Stimulated activated CD4-positive, alpha-beta T cell treated with anti-CD3 and anti-CD28 coated beads, TNF-alpha, amount 100 ng/mL, for 1 hour (primary cell): Measurements from ENCODE around the gene RPS2.
"Not testable (repeated sequence)": the region's sequence is repeated elsewhere in the genome, so short reads cannot be mapped to it uniquely, and the experiment has no call there.

Experiments
- DNase-seq, 3 donors: peaks; one replicate each; pipeline ENCODE4 v3.0.0-alpha.2; 2020; ENCODE audit warnings: low read depth in 3 of 3, low spot score in 1 of 3

RPS2 gene

GRCh38 chr16:1920727-1921171 lies 43.9 kb downstream of the RPS2 start:
- DNase-seq = no peak

DNA sequence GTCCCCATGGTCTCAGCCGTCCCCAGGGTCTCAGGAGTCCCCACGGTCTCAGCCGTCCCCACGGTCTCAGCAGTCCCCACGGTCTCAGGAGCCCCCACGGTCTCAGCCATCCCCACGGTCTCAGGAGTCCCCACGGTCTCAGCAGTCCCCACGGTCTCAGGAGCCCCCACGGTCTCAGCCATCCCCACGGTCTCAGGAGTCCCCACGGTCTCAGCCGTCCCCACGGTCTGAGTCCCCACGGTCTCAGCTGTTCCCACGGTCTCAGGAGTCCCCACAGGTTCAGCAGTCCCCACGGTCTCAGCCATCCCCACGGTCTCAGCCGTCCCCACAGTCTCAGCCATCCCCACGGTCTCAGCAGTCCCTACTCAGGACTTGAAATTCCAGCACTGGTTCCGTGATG lies 44.5 kb downstream of the RPS2 start:
- not testable (repeated sequence) for DNase-seq

- DNase-seq = no peak
These were observed 45.2 kb downstream of the RPS2 start for GRCh38 chr16:1919327-1919998.

DNA sequence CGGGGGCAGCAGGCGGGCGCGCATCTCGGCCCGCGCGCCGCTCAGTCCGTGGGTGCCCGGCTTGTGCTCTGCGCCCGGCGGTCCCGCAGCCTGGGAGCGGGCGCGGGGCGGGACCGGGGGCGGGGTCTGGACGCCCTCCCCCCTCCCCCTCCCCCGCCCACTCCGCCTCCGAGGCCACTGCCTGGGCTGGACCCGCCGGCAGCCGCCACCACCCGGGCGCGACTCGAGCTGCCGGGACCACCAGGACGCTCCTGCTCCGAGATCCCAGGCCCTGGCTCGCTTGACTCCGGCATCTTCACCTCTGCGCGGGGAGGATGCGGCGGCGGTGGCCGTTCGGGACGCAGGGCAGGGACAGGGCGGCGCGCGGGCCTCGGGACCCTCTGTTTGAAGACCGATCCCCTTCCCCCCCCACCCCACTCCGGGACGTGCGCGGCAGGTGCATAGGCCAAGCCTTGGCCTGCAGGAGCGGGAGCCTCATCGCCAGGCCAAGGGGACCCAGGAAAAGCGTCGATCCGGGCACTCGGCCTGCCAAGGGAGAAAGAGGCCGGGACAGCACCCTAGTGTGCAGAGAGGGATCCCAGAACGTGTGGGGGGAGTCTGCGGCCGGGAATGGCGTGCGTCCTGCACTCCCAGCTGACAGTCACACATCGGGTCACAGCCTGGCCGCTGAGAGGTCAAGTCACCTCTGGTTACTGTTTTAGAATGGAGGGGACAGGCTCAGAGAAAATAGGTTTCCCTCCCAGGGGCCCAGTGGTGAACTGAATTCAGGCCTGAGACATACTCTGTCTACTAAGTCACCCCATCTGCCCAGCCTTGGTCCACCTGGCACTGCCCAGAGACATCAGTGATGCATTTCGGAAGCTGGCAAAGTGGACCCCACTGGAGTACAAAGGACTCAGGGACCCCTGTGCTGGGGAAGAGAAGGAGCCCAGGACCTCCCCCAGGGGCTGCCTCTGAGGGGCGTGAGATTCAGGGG lies 46.0 kb downstream of the RPS2 start, which contains the start of gene HS3ST6:
HS3ST6 (minus strand) TSS at position 65 of the 976 bp plus-strand sequence. CDS start 92 bp downstream, outside the sequence.
- DNase-seq = no peak

DNA sequence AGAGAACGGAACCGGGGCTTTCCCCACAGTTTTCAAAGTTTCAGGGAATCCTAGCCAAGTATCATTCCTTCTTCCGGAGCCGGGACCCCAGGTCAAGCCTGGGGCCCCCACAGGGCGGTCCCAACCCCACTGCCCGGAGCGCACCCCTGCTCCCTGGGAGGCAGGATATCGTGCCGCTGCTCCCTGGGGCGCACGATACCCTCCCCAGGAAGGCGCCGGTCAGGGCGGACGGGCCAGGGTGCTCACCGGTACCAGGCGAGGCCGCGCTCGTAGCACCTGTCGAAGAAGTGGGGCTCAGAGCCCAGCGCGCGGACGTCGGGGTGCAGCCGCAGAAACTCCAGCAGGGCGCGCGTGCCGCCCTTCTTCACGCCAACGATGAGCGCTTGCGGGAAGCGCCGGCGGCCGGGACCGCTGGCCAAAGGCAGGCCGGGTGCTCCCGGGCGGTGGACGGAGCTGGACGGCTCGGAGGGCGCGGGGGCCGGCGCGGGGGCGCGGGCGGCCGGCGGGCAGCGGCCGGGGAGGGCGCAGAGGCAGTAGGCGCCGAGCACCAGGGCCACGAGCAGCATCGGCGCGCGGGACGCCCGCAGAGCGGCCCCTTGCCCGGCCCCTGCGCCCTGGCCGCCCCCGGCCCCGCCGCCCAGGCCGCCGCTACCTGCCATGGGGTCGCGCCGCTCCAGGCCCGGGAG lies 46.8 kb downstream of the RPS2 start:
- DNase-seq = no peak

GRCh38 chr16:1917056-1917664 lies 47.5 kb downstream of the RPS2 start:
- DNase-seq = no peak

GRCh38 chr16:1916640-1916990 lies 48.0 kb downstream of the RPS2 start:
- DNase-seq = no peak

DNA sequence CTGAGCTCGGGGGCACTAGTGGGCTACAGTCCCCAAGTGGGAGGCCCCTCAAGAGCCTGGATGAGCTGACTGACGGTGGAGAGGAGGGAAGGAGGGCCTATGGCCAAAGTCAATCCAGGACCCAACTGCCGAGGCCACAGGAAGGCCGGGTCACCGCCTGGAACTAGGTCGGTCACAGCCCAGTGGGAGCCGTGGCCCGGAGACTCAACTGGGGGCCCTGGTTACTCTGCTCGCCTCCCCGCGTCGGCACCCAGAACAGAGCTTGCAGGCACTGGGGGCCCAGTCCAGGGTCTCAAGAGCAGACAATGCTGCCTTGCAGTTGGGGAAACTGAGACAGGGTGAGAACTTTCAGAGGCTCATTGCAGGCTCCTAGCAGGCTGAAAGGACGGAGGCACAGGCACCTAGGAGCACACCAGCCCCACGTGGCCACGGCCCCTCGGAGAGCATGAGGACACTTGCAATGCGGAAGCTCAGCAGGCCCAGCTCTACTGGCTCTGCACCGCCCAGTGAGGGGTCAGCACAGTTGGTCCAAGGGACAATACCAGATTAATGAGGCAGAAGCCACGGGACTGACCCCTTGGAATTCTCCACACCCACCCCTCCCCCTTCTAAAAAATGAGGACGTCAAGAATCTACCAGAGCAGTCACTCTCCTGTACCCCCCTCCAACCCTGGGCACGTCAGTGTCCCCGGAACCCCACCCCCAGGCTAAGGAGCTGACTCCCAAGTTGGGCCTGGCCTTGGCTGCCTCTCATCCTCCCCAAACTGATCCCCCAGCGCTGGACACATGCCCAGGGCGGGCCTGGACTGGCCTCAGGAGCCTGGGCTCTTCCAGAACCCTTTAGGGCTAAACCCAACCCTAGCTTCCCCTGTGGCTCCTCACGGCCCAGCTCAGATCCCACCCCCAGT lies 48.6 kb downstream of the RPS2 start:
- no peak for DNase-seq

DNA sequence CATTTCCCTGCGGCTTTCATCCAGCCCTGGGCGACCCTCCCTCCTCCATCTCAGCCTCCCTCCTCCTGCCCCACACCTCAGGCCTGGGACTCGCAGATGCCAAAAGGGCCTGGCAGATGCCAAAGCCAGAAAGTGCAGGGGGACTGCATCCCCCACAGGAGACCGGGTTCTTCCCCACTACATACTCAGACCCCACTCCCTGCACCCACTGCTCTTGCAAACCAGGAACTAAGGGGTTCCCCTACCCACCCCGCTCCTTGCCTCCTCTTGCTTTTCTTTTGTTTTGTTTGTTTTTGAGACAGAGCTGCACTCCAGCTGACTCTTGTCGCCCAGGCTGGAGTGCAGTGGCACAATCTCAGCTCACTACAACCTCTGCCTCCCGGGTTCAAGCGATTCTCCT lies 49.6 kb downstream of the RPS2 start:
- DNase-seq = no peak

- no peak for DNase-seq
These were observed 50.5 kb downstream of the RPS2 start for GRCh38 chr16:1914084-1914608.

DNA sequence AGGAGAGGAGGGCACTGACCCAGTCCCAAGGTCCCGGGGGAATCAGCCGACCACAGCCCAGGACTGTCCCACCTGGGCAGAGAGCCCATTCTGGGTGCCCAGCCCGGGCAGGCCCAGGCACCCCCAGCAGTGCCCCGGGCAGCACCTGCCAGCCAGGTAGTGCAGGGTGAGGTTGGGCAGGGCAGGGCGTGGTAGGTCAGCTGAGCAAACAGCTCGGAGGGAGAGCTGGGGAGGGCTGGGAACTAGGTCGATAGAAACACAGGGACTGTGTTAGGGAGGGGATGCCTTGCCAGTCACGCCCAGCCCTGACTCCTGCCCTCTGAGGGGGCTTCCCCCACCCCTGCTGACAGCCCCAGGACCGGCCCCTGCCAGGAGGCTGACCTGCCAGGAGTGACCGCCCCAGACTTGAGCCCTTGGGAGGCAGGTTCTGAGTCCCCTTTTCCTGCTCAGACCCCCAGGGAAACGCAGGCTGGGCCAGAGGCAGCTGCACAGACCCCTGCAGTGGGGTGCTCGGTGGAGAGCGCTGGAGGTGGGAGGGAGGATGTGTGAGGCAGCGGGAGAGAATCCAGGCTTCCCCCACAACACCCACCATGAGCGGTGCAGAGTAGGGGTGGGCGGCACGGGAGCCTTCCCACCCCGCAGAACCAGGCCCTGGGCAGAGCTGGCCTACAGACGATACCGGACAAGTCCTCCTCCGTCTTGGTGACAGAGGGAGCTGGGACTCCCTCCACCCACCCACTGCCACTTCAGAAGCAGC lies 51.1 kb downstream of the RPS2 start:
- no peak for DNase-seq

DNA sequence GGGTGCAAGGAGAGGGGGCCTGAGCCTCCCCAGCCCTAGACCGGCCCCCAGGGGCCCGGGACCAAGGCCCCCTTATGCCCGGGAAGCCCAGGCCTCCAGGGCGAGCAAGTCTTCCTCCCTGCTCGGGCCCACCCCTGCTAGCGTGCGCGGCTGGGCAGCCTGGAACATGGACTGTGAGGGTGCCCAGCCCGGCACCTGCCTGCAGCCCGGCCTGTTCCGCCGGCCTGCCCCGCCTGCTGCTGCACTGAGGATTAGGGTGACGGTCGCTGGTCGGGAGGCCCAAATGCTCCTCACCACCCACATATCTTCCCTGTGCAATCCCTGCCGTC lies 52.4 kb downstream of the RPS2 start:
- no peak for DNase-seq
